Limb (tissue), 2 donors: ENCODE measurements around the gene WDR55.
A peak's percentile ranks its signal among the peaks of the same experiment; 100 is the strongest.
"Not testable (repeated sequence)": the region's sequence is repeated elsewhere in the genome, so short reads cannot be mapped to it uniquely, and the experiment has no call there.

ENCODE experiments used
- DNase-seq, 2 donors: peaks; one replicate each; pipeline ENCODE4 v3.0.0-alpha.2; 2016; ENCODE audit errors: extremely low spot score in 2 of 2

Gene WDR55

GRCh38 chr5:140642718-140643117 lies 22.0 kb upstream of the WDR55 start:
- DNase-seq = no peak

- no peak for DNase-seq
Measured at GRCh38 chr5:140647042-140647419, 17.7 kb upstream of the WDR55 start.

- no peak for DNase-seq
Measured at GRCh38 chr5:140658870-140659269, 5.8 kb upstream of the WDR55 start.

GRCh38 chr5:140660371-140660770 lies 4.3 kb upstream of the WDR55 start:
- DNase-seq = not testable (repeated sequence)

GRCh38 chr5:140664030-140664358 lies 710 bp upstream of the WDR55 start:
- no peak for DNase-seq

GRCh38 chr5:140671035-140671434 lies 6.3 kb downstream of the WDR55 start:
- not testable (repeated sequence) for DNase-seq

GRCh38 chr5:140671472-140672125 lies 6.9 kb downstream of the WDR55 start:
- no peak for DNase-seq

GRCh38 chr5:140672455-140673186 lies 7.9 kb downstream of the WDR55 start:
- DNase-seq = peak in 1 of 2 donors; percentile 38

- DNase-seq = no peak
Measured at GRCh38 chr5:140673187-140673976, 8.7 kb downstream of the WDR55 start, which contains the start of gene DND1. Gene DND1 (minus strand): TSS chr5:140673576. CDS start chr5:140673542, 34 bp downstream.

- DNase-seq = no peak
Measured at GRCh38 chr5:140674211-140674610, 9.5 kb downstream of the WDR55 start.

GRCh38 chr5:140674629-140675028 lies 9.9 kb downstream of the WDR55 start:
- no peak for DNase-seq

GRCh38 chr5:140677947-140678346 lies 13.2 kb downstream of the WDR55 start:
- DNase-seq = no peak

GRCh38 chr5:140678993-140679392 lies 14.3 kb downstream of the WDR55 start:
- DNase-seq = no peak

GRCh38 chr5:140690376-140690932 lies 25.8 kb downstream of the WDR55 start:
- no peak for DNase-seq

GRCh38 chr5:140690941-140691924 lies 26.5 kb downstream of the WDR55 start, which contains the start of the genes HARS1 and HARS2:
Gene HARS1 (minus strand): TSS chr5:140691370. CDS start chr5:140691304, 66 bp downstream.
Gene HARS2 (plus strand): TSS chr5:140691455. CDS start chr5:140691649, 194 bp downstream.
- peak; percentile 88 to 93 for DNase-seq

- DNase-seq = no peak
Measured at GRCh38 chr5:140694276-140694675, 29.6 kb downstream of the WDR55 start.

- no peak for DNase-seq
Measured at GRCh38 chr5:140696891-140697492, 32.3 kb downstream of the WDR55 start.

GRCh38 chr5:140700177-140701144 lies 35.8 kb downstream of the WDR55 start, which contains the start of gene ZMAT2:
Gene ZMAT2 (plus strand): TSS chr5:140700447. CDS start chr5:140700461, 14 bp downstream.
- peak; percentile 91 to 98 for DNase-seq

- no peak for DNase-seq
Measured at GRCh38 chr5:140707812-140708211, 43.1 kb downstream of the WDR55 start.
